IMR-90 (cell line): ENCODE measurements around the gene RPL41. TPM values are rescaled to one million over a fixed set of nuclear protein-coding genes. Genes with fewer than 3 reads are reported as not detected.

Experiments used
- ATAC-seq: fragments of 200-7000 bp; cut with Tn5 transposase; 2 replicates; pipeline ENCODE4 v1.9.1; 2020; ENCODE audit warnings: low read depth, mild to moderate bottlenecking, moderate library complexity
- BruUV-seq: library from RNA; stranded (reverse); fragments of 400-500 nt; replicated peaks from 2 replicates; lab custom pipeline; 2021; lab: Mats Ljungman, UMichigan
- CTCF ChIA-PET: fragments of 300-600 bp; formaldehyde crosslinking; extraction: SDS; loops from one replicate; lab custom pipeline; 2021; ENCODE audit warnings: antibody characterized with exemption; lab: Yijun Ruan, JAX
- POLR2A ChIA-PET: fragments of 300-600 bp; sonication (Branson Sonifier 250); formaldehyde crosslinking; loops from one replicate; lab custom pipeline; 2022; ENCODE audit warnings: antibody characterized with exemption; ENCODE audit not compliant: unreplicated experiment; lab: Charles Lee
- DNase-seq: peaks from one replicate; pipeline ENCODE4 v3.0.0; 2013
- H2AFZ ChIP-seq: replicated peaks from 2 replicates; pipeline ENCODE3; 2013; ENCODE audit warnings: low read length, mild to moderate bottlenecking; ENCODE audit not compliant: poor library complexity
- H2AK5ac ChIP-seq: 2 replicates; pipeline ENCODE4 v1.6.1; 2013; ENCODE audit warnings: low read depth, low read length, inconsistent platforms
- H2AK9ac ChIP-seq: replicated peaks from 2 replicates; pipeline ENCODE3; 2013; ENCODE audit warnings: mild to moderate bottlenecking, low read depth, low read length, moderate library complexity; ENCODE audit not compliant: poor library complexity
- H2BK120ac ChIP-seq: 2 replicates; pipeline ENCODE4 v1.6.1; 2013; ENCODE audit warnings: low read depth, low read length, inconsistent platforms
- H2BK15ac ChIP-seq: 3 replicates; pipeline ENCODE4 v1.6.1; 2013; ENCODE audit warnings: low read depth, low read length, inconsistent platforms
- H2BK20ac ChIP-seq: 2 replicates; pipeline ENCODE4 v1.6.1; 2013; ENCODE audit warnings: low read depth, mild to moderate bottlenecking, inconsistent platforms, low read length, moderate library complexity
- H2BK5ac ChIP-seq: 2 replicates; pipeline ENCODE4 v1.6.1; 2013; ENCODE audit warnings: mild to moderate bottlenecking, low read depth, low read length, inconsistent platforms; ENCODE audit not compliant: poor library complexity, severe bottlenecking
- H3K14ac ChIP-seq: replicated peaks from 2 replicates; pipeline ENCODE4 v1.6.1; 2013; ENCODE audit warnings: low read depth, low read length, inconsistent platforms
- H3K18ac ChIP-seq: 2 replicates; pipeline ENCODE4 v1.6.1; 2013; ENCODE audit warnings: low read depth, low read length, control low read depth
- H3K23ac ChIP-seq: 2 replicates; pipeline ENCODE4 v1.6.1; 2013; ENCODE audit warnings: low read depth, low read length, inconsistent platforms
- H3K27ac ChIP-seq: 2 replicates; pipeline ENCODE4 v1.5.1; 2013; ENCODE audit warnings: mild to moderate bottlenecking, control low read depth, low read length; ENCODE audit not compliant: insufficient read depth
- H3K27me3 ChIP-seq: 2 replicates; pipeline ENCODE4 v1.6.1; 2013; ENCODE audit warnings: low read length; ENCODE audit not compliant: control insufficient read depth, insufficient read depth
- H3K36me3 ChIP-seq: 2 replicates; pipeline ENCODE4 v1.6.1; 2013; ENCODE audit warnings: low read length, mixed read lengths; ENCODE audit not compliant: control insufficient read depth, insufficient read depth
- H3K4ac ChIP-seq: 2 replicates; pipeline ENCODE4 v1.6.1; 2013; ENCODE audit warnings: low read depth, low read length, inconsistent platforms
- H3K4me1 ChIP-seq: 2 replicates; pipeline ENCODE4 v1.6.1; 2013; ENCODE audit warnings: low read length, mixed read lengths; ENCODE audit not compliant: control insufficient read depth, insufficient read depth
- H3K4me2 ChIP-seq: 2 replicates; pipeline ENCODE4 v1.6.1; 2013; ENCODE audit warnings: low read depth, mild to moderate bottlenecking, control low read depth, low read length, moderate library complexity
- H3K4me3 ChIP-seq: 2 replicates; pipeline ENCODE4 v1.5.1; 2013; ENCODE audit warnings: low read depth, mild to moderate bottlenecking, control low read depth, low read length, moderate library complexity; ENCODE audit not compliant: insufficient read depth
- H3K56ac ChIP-seq: 2 replicates; pipeline ENCODE4 v1.6.1; 2013; ENCODE audit warnings: low read length, inconsistent platforms; ENCODE audit not compliant: insufficient read depth; ENCODE audit errors: extremely low read depth
- H3K79me1 ChIP-seq, 2 experiments: 2 replicates each; pipeline ENCODE4 v1.6.1; 2013; ENCODE audit warnings: low read length in 2 of 2, inconsistent platforms in 1 of 2, low read depth in 1 of 2
- H3K9ac ChIP-seq: 2 replicates; pipeline ENCODE4 v1.6.1; 2013; ENCODE audit warnings: low read depth, low read length, control low read depth
- H3K9me1 ChIP-seq: 2 replicates; pipeline ENCODE4 v1.6.1; 2013; ENCODE audit warnings: low read length, inconsistent platforms; ENCODE audit not compliant: insufficient read depth
- H3K9me3 ChIP-seq: 2 replicates; pipeline ENCODE4 v1.6.1; 2013; ENCODE audit warnings: low read length; ENCODE audit not compliant: control insufficient read depth, insufficient read depth
- H4K20me1 ChIP-seq: 2 replicates; pipeline ENCODE4 v1.6.1; 2013; ENCODE audit warnings: low read length, inconsistent platforms; ENCODE audit not compliant: insufficient read depth
- H4K5ac ChIP-seq: 2 replicates; pipeline ENCODE4 v1.6.1; 2013; ENCODE audit warnings: mild to moderate bottlenecking, low read depth, low read length, control low read depth
- H4K8ac ChIP-seq, 2 experiments: 2 replicates each; pipeline ENCODE4 v1.6.1; 2013; ENCODE audit warnings: low read depth in 2 of 2, low read length in 2 of 2, control low read depth in 1 of 2, inconsistent platforms in 1 of 2
- H4K91ac ChIP-seq: 2 replicates; pipeline ENCODE4 v1.6.1; 2013; ENCODE audit warnings: low read depth, low read length, inconsistent platforms; ENCODE audit not compliant: insufficient read depth
- CEBPB ChIP-seq: IDR thresholded peaks from 2 replicates; pipeline ENCODE4 v1.6.1; 2012; ENCODE audit warnings: low read depth, low read length, improper control_type of control experiment
- CHD1 ChIP-seq: IDR thresholded peaks from 2 replicates; pipeline ENCODE4 v1.6.1; 2012; ENCODE audit warnings: low read depth, low read length, improper control_type of control experiment
- MXI1 ChIP-seq: IDR thresholded peaks from 2 replicates; pipeline ENCODE4 v1.6.1; 2012; ENCODE audit warnings: low read depth, mild to moderate bottlenecking, low read length, moderate library complexity, borderline replicate concordance
- RCOR1 ChIP-seq: IDR thresholded peaks from 2 replicates; pipeline ENCODE4 v1.6.1; 2012; ENCODE audit warnings: mild to moderate bottlenecking, low read length, improper control_type of control experiment; ENCODE audit not compliant: insufficient replicate concordance
- WGBS, 2 experiments: methylation state at CpG; one replicate each; pipeline versions ENCODE4 v1.1.5 to v1.1.7; 2013; ENCODE audit warnings: missing lambda C conversion rate in 2 of 2; ENCODE audit not compliant: insufficient read length in 1 of 2; ENCODE audit errors: extremely low coverage in 2 of 2; 5-methylcytosine and 5-hydroxymethylcytosine counted together
- dilution Hi-C: fragments of 300-500 bp; cut with HindIII; formaldehyde crosslinking; loops from one replicate; pipeline ENCODE4 v1.14.3; 2018; ENCODE audit warnings: low sequenced_read_pairs; ENCODE audit not compliant: unreplicated experiment
- in situ Hi-C: fragments of 300-500 bp; cut with MboI; formaldehyde crosslinking; loops from 3 replicates; pipeline ENCODE4 v1.14.3; 2019; ENCODE audit warnings: low sequenced_read_pairs, inconsistent platforms, mixed read lengths
- intact Hi-C: fragments of 100-400 bp; cut with micrococcal nuclease; formaldehyde crosslinking; loops from 2 replicates; pipeline ENCODE4 v1.10.0; 2022
- polyA plus RNA-seq, 3 experiments: library from polyadenylated mRNA; depleted of rRNA; stranded (reverse); fragments of >200 nt; gene quantifications; 2 replicates each; pipeline ENCODE4 v1.2.3, GENCODE V29; 2012; ENCODE audit warnings: low replicate concordance in 1 of 3
- total RNA-seq: library from RNA; depleted of rRNA; stranded (reverse); fragments of >200 nt; gene quantifications from 2 replicates; pipeline ENCODE4 v1.2.3, GENCODE V29; 2012
- TF ChIP-seq, protein P1 (sequence below): fragments of 150-350 bp; IDR thresholded peaks from 2 replicates; pipeline ENCODE4 v1.6.1; 2017; ENCODE audit warnings: mild to moderate bottlenecking, antibody characterized with exemption, low read length, low read depth
- TF ChIP-seq, protein P2 (sequence below): fragments of 150-350 bp; IDR thresholded peaks from 2 replicates; pipeline ENCODE4 v1.6.1; 2016; ENCODE audit warnings: low read depth, mild to moderate bottlenecking, low read length, moderate library complexity, borderline replicate concordance

RPL41 gene
- total and polyA plus RNA-seq, 2 of the 4 experiments (the other 2 are of a cell fraction): 1,119 to 9,394 TPM

DNA sequence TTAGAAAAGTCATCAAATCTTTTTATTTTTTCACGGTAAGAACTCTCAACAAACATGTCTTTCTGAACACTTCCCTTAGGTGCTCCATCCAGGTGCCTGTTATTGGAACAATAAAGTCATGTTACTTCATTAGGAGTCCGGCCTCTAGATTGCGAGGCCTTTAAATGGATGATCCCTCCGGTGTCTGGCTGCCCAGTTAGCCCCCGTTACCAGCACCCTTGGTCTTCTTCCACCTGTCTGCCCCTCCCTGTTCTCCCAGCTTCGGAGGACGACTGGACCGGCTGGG lies 12.7 kb upstream of the RPL41 start:
- Histone ChIP-seq H3K4me3 (peak overlapping the region; percentile 78), H3K27ac (peak overlapping the region; percentile 48), H3K4me1 (peaks cover 5% of the 10 kb centered on the region; the same call in 1 of the 2 replicates), H3K23ac (peak overlapping the region; percentile 52), H2BK20ac (no peak overlapping the region), H3K18ac (no peak overlapping the region), H3K4me2 (peak overlapping the region; percentile 79), H2BK15ac (no peak overlapping the region), H4K8ac (peak overlapping the region; percentile 4 to 69; a peak in 2 of 4 replicates), H3K9me1 (0 out of 2 replicates have a peak, but pooled peaks cover 2% of the 10 kb centered on the region), H3K4ac (peak overlapping the region; percentile 49; the same call in 1 of the 2 replicates), H4K91ac (0 out of 2 replicates have a peak overlapping the region, but pooled peaks have one; percentile 20), H2BK120ac (0 out of 2 replicates have a peak overlapping the region, but pooled peaks have one; percentile 9), H2BK5ac (peak overlapping the region; percentile 37), H3K9me3 (no peaks in the 10 kb centered on the region), H2AFZ (peak overlapping the region; percentile 95), H3K79me1 (peaks cover 15 to 24% of the 10 kb centered on the region in 2 experiments; a peak in 3 of 4 replicates), H2AK9ac (peak overlapping the region; percentile 62), H3K36me3 (peaks cover 12% of the 10 kb centered on the region), H3K56ac (peak overlapping the region; percentile 66), H3K14ac (peak overlapping the region; percentile 73; the same call in 1 of the 2 replicates), H2AK5ac (peak overlapping the region; percentile 14), H4K5ac (peak overlapping the region; percentile 36), H3K27me3 (no peaks in the 10 kb centered on the region; the same call in 1 of the 2 replicates), H3K9ac (peak overlapping the region; percentile 77), H4K20me1 (peaks cover 12% of the 10 kb centered on the region)
- ChIA-PET CTCF (interaction anchor here (1.0 to 1.7 kb wide), 3 partner anchors 18 to 56 kb away, joined by 3 to 5 read pairs (median 3); no protein-coding TSS in a partner anchor), POLR2A (interaction anchor here (0.6 to 1.6 kb wide), 4 partner anchors 13 to 351 kb away, joined by 4 to 14 read pairs (median 4); partner anchors contain the start of gene RPL41)
- TF ChIP-seq CEBPB (no peak), CHD1 (no peak), RCOR1 (no peak), MXI1 (no peak)
- TF ChIP-seq, protein P1, sequence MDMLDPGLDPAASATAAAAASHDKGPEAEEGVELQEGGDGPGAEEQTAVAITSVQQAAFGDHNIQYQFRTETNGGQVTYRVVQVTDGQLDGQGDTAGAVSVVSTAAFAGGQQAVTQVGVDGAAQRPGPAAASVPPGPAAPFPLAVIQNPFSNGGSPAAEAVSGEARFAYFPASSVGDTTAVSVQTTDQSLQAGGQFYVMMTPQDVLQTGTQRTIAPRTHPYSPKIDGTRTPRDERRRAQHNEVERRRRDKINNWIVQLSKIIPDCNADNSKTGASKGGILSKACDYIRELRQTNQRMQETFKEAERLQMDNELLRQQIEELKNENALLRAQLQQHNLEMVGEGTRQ: no peak
- TF ChIP-seq, protein P2, sequence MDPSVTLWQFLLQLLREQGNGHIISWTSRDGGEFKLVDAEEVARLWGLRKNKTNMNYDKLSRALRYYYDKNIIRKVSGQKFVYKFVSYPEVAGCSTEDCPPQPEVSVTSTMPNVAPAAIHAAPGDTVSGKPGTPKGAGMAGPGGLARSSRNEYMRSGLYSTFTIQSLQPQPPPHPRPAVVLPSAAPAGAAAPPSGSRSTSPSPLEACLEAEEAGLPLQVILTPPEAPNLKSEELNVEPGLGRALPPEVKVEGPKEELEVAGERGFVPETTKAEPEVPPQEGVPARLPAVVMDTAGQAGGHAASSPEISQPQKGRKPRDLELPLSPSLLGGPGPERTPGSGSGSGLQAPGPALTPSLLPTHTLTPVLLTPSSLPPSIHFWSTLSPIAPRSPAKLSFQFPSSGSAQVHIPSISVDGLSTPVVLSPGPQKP: no peak
- in situ Hi-C loops (no loop called here), dilution Hi-C loops (no loop called here), intact Hi-C loops (loop anchor here (1.0 to 10.0 kb wide), 3 partner anchors 24 to 109 kb away; partner anchors contain the start of gene SUOX)
- no TSS peak for BruUV-seq
- DNase-seq (no peak), ATAC-seq (no peak; the same call in 1 of the 2 replicates)
- WGBS, 2 experiments: 0% methylated on average over 1 of the region's 8 CpGs; no CpG with 5 or more reads in 1 of the 2 experiments
